KBM-7 (cell line): ENCODE data around the gene RNF26.
"Not testable (repeated sequence)": the region's sequence is repeated elsewhere in the genome, so short reads cannot be mapped to it uniquely, and the experiment has no call there.

ENCODE experiments used
- DNase-seq: peaks from one replicate; pipeline ENCODE4 v3.0.0-alpha.2; 2015
- in situ Hi-C: fragments of 300-500 bp; cut with MboI; formaldehyde crosslinking; loops from 2 replicates; pipeline ENCODE4 v1.14.3; 2020; ENCODE audit warnings: low sequenced_read_pairs, low pct_unique_long_range_greater_than_20kb, mixed read lengths

RNF26 gene

DNA sequence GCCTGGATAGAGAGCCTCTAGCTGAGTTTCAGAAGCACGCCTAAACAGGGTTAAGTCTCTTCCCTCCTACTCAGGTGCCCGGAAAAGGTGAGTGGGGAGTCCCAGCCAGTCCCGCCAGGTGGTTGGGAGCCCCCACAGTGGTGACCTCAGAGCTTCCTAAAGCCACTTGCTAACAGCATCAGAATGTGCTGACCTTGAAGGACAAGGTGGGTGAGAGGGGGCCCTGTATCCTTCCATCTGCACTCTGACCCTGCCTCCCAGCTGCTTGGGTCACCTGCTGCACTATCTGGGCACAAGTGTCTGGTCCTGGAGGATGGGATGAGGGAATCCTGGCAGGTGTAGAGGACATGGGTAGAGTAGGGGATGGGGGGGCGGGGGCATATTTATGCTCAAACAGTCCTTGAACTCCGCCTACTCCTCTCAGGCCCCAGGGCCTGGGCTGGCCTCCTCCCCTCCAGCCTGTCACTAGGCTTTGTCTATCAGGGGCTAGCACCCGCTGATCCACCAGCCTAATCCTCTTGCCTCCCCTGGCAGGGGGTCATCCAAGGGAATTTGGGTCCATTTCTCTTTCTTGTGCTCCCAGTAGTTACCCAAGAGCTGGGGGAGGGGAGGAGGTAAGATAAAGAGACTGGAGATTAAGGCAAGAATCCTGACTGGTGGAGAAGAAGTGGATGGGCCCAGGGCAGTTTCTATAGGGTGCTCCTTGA is 43.8 kb downstream of the RNF26 start:
- no peak for DNase-seq
- in situ Hi-C loops = no loop called here

DNA sequence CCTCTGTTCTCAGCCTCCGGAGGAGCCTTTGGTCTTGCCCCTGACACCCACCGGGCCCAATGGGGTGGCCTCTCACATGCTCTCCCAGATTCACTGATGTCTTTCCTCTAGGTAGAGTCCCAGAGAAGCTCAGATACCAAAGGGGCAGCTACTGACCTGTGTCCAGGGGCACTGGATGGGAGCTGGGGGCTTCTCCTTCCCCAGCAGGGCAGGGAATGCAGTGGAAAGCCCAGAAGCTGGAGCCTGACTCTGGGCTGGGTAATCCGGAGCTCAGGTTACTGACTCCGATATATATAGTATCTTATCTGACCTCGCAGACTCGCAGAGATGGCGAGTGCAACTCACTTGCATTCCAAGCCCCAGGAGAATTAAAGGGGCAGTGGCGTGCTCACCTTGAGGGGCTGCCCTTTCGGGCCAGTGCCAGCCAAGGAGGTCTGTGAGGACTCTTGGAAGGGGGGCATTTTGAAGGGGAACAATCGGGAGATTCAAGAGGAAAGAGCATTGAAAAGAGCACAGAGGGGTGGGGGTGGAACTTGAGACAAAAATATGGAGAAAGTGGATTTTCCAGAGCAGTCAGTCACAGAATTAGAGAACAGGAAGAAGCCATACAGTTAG is 44.6 kb downstream of the RNF26 start:
- in situ Hi-C loops = no loop called here
- no peak for DNase-seq

DNA sequence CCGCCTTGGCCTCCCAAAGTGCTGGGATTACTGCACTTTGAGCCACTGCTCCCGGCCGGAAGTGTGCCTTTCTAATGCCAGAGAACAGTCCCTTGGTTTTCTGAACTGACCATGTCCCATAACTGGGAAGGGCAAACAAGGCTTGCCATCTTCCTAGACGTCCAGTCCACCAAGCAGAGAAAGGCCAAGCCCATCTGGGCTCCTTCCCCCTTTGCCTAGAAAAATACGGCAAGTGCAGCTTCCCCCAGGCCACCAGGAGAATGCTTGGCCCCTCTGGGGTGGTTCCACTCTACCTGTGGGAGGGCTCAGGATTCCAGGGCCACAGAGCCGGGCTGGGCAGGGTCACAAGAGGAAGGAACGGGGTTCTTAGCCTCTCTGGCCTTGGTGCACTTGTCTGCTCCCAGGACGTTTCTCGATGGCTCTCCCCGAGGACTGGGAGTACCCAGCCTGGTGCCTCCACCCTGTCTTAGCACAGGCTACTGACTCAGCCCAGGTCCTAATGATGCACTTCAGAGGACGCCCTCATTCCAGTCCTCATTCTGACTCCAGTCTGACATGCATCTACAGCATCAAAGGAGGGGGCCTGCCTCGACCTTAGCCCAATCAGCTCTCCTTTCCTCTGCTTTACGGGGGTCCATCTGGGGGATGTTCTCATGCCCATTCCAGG is 46.0 kb downstream of the RNF26 start:
- in situ Hi-C loops = no loop called here
- DNase-seq = no peak

DNA sequence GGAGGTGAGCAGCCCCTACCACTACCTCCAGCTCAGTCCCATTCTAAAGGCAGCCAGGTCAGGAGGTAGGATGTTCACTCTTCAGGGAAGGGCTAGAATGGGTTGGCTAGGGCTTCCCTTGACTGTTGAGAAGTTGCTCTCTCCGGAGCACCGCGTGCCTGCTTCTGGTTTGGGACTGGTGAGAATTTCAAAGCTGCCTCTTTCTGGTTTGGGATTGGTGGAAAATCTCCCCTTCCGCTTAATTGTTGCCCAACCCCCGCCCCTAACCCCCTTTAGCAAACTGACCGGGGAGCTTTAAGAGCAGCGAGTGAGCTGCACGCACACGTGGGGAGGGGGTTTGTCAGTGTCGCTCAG is 46.5 kb downstream of the RNF26 start:
- in situ Hi-C loops = no loop called here
- no peak for DNase-seq

DNA sequence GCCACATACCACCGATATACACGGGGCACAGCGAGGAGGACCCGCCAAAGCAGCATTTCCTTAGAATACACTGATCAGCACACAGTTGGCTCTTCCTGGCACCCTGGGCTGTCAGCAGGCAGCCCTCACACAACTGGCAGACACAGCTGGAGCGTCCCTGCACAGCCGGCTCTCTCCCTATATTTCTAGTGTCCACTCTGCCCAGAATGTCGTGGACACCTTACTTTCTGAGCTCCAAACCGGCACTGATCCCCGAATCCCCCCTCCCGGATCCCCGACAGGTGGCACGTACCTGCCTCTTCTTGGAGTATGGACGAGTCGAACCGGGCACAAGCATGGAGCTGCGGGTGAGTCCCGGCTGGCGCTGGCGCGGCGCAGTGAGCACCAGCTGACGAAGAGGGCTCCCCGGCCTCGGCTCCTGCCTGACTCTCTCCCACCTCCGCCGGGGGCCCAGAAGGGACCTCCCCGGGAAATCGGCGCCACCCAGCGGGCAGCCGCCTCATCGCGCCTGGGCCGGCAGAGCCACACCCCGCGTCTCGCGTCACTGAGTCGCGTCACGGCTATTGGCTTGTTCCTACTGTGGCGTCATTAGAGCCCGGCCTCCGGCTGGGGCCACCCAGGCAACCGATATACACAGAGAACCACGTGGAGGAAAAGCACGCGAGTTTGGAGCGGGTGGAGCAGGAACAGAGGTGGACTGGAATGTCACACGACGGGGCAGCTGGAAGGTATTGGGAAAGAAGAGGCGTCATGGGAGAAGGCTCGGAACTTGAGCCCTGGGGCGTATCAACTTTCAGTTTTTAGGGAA is 47.1 kb downstream of the RNF26 start, which contains the start of gene USP2:
TSS of gene USP2 (minus strand) at position 510 of the 808 bp plus-strand sequence. CDS start 8,210 bp downstream, outside the sequence.
- in situ Hi-C loops = no loop called here
- DNase-seq = peak; percentile 99

DNA sequence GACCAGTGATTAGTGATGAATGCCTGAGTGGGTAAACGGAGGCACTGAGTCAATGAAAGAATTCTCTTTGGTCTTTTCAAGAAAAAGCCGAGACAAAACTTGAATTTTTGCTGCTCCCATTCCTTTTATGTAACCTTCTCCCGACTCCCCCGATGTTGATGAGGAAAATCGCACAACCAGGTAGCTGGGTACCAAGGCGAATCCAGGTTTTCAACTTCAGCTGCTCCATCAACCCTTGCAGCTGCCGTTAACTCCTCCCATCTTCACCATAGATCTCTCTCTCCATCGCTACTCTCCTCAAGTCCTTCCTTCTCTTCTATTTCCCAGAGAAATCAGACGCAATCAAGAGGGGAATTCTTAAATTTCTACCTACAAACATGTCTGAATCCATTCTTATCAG is 47.8 kb downstream of the RNF26 start:
- DNase-seq = no peak
- in situ Hi-C loops = no loop called here

DNA sequence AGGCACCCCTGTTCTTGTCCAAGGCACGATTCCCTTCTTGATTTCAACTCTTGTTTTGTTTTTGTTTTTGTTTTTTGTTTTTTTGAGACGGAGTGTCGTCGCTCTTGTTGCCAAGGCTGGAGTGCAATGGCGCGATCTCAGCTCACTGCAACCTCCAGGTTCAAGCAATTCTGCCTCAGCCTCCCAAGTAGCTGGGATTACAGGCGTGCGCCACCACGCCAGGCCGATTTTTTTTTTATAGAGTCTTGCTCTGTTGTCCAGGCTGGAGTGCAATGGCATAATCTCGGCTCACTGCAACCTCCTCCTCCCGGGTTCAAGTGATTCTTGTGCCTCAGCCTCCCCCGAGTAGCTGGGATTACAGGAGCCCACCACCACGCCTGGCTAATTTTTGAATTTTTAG is 48.2 kb downstream of the RNF26 start:
- DNase-seq, in situ Hi-C loops: not testable (repeated sequence)

DNA sequence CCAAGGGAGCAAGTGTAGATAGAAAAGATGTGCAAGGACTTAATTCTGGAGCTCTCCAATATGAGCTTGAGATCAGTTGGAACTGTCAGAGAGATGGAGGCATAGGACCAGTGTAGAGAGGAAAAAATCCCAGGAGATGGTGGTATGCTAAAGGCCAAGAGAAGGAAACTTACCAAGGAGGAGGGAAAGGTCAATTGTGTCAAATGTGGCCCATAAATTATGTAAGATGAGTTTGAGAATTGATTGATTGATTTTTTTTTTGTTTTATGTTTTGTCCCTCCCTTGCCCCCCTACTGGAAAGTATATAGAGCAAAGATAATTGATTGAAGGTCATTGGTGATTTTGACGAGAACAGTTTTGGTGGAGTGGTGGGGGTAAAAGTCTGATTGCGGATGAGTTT is 50.0 kb downstream of the RNF26 start:
- no peak for DNase-seq
- in situ Hi-C loops = no loop called here
